Epithelial cell of esophagus (primary cell): ENCODE measurements around the gene SBK3.
"Not testable (repeated sequence)": the region's sequence is repeated elsewhere in the genome, so short reads cannot be mapped to it uniquely, and the experiment has no call there.

Experiments used
- DNase-seq: peaks from one replicate; pipeline ENCODE4 v3.0.0; 2010; ENCODE audit warnings: low read depth
- H3K4me3 ChIP-seq: 2 replicates; pipeline ENCODE4 v1.5.1; 2011; ENCODE audit warnings: mild to moderate bottlenecking, low read length, control low read depth
- CTCF ChIP-seq: IDR thresholded peaks from 2 replicates; pipeline ENCODE4 v1.5.1; 2011; ENCODE audit warnings: low read depth, mild to moderate bottlenecking, low read length, control low read depth, inconsistent platforms; ENCODE audit not compliant: insufficient read depth; ENCODE audit errors: missing control alignments

Gene SBK3

GRCh38 chr19:55500368-55500952, 44.9 kb downstream of the SBK3 start:
- no peak for TF ChIP-seq CTCF
- no peak overlapping the region for H3K4me3 ChIP-seq
- DNase-seq: no peak

GRCh38 chr19:55498246-55498840, 47.0 kb downstream of the SBK3 start:
- no peak overlapping the region for H3K4me3 ChIP-seq
- no peak for TF ChIP-seq CTCF

GRCh38 chr19:55497763-55498162, 47.6 kb downstream of the SBK3 start:
- no peak for TF ChIP-seq CTCF
- no peak overlapping the region for H3K4me3 ChIP-seq
- no peak for DNase-seq

More at GRCh38 chr19:55498246-55498840, 47.0 kb downstream of the SBK3 start:
- no peak for DNase-seq

GRCh38 chr19:55496820-55497219, 48.5 kb downstream of the SBK3 start:
- not testable (repeated sequence) for H3K4me3 ChIP-seq, DNase-seq

- no peak overlapping the region for H3K4me3 ChIP-seq
- no peak for DNase-seq
- no peak for TF ChIP-seq CTCF
Measured at GRCh38 chr19:55495646-55496349, 49.5 kb downstream of the SBK3 start.

- no peak overlapping the region for H3K4me3 ChIP-seq
- DNase-seq: no peak
- TF ChIP-seq CTCF: no peak
Measured at GRCh38 chr19:55494172-55494761, 51.1 kb downstream of the SBK3 start.

GRCh38 chr19:55493645-55494171, 51.6 kb downstream of the SBK3 start:
- no peak for DNase-seq
- H3K4me3 ChIP-seq: no peak overlapping the region
- TF ChIP-seq CTCF: no peak
